Lower leg skin (tissue), 4 donors: ENCODE results near the gene UST. TPM values are rescaled to one million over a fixed set of nuclear protein-coding genes. Genes with fewer than 3 reads are reported as not detected.
"Not testable (repeated sequence)": the region's sequence is repeated elsewhere in the genome, so short reads cannot be mapped to it uniquely, and the experiment has no call there.

Experiments
- DNase-seq, 2 donors: peaks; one replicate each; pipeline ENCODE4 v3.0.0-alpha.2; 2019; ENCODE audit warnings: low spot score in 2 of 2
- H3K4me3 ChIP-seq: fragments of 200-600 bp; sonication (generic); 2 replicates; pipeline ENCODE4 v1.5.1; 2017; ENCODE audit warnings: mild to moderate bottlenecking, low read depth; ENCODE audit not compliant: poor library complexity, severe bottlenecking
- POLR2A ChIP-seq, 2 donors: fragments of 450-650 bp; IDR thresholded peaks; one replicate each; pipeline ENCODE4 v1.6.1; 2016 to 2017; ENCODE audit warnings: antibody characterized with exemption in 2 of 2, mild to moderate bottlenecking in 1 of 2, moderate library complexity in 1 of 2
- WGBS, 2 donors: methylation state at CpG; one replicate each; pipeline ENCODE4 v1.1.5; 2018; 5-methylcytosine and 5-hydroxymethylcytosine counted together
- intact Hi-C: fragments of 100-400 bp; cut with DNase I; formaldehyde crosslinking; loops from one replicate; pipeline ENCODE4 v1.15.0; 2023; ENCODE audit warnings: low total_unique reads
- total RNA-seq, 4 donors: library from RNA; depleted of rRNA; stranded (reverse); fragments of >200 nt; gene quantifications; one replicate each; pipeline ENCODE4 v1.1.0, GENCODE V29; 2016
- TF ChIP-seq, protein P1 (sequence below), 3 donors: fragments of 450-650 bp; IDR thresholded peaks; one replicate each; pipeline ENCODE4 v1.5.1; 2016; ENCODE audit warnings: antibody characterized with exemption in 3 of 3, mild to moderate bottlenecking in 3 of 3, moderate library complexity in 2 of 3

UST gene
- total RNA-seq, 4 donors from 2014 or later = 12.2 to 21.7 (median 17.7) TPM

DNA sequence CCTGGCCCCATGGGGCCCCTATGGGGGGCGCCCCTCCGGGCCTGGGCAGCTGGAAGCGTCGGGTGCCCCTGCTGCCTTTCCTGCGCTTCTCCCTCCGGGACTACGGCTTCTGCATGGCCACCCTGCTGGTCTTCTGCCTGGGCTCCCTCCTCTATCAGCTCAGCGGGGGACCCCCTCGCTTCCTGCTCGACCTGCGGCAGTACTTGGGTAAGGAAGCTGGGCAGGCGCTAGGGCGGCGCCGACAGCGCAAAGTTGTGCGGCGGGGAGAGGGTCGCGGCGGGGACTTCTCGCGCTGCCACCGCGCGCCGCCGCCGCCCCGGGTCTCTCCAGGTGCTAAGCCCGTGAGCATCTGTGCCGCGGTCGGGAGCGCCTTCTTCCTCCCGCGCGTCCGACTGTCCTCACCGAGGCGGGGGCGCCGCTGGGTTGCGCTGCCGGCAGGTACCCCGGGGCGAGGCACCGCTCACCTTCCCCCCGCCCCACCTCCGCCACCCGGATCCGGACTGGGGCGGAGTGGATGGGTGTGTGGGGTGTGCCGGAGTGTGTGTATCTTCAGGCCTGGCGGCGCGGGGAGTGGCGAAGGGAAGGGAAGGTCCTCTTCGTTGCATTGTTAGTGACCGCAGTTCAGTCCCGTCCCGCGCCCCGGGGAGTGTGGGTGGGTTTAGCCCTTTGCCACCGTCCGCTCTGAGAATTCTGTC lies 788 bp downstream of the UST start:
- TF ChIP-seq, protein P1, sequence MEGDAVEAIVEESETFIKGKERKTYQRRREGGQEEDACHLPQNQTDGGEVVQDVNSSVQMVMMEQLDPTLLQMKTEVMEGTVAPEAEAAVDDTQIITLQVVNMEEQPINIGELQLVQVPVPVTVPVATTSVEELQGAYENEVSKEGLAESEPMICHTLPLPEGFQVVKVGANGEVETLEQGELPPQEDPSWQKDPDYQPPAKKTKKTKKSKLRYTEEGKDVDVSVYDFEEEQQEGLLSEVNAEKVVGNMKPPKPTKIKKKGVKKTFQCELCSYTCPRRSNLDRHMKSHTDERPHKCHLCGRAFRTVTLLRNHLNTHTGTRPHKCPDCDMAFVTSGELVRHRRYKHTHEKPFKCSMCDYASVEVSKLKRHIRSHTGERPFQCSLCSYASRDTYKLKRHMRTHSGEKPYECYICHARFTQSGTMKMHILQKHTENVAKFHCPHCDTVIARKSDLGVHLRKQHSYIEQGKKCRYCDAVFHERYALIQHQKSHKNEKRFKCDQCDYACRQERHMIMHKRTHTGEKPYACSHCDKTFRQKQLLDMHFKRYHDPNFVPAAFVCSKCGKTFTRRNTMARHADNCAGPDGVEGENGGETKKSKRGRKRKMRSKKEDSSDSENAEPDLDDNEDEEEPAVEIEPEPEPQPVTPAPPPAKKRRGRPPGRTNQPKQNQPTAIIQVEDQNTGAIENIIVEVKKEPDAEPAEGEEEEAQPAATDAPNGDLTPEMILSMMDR (IDR thresholded peaks at IDR 0.05) = no peak
- no peak for TF ChIP-seq POLR2A (IDR thresholded peaks at IDR 0.05)
- WGBS, 2 donors = 0% methylated on average over 47 of the region's 66 CpGs; no CpG with 5 or more reads in 1 of the 2 donors
- intact Hi-C loops = loop anchor here (10.0 kb wide), 1 partner anchor 197 kb away; no protein-coding TSS in a partner anchor
- DNase-seq = peak; percentile 58 to 93
- H3K4me3 ChIP-seq = peak overlapping the region; percentile 64

DNA sequence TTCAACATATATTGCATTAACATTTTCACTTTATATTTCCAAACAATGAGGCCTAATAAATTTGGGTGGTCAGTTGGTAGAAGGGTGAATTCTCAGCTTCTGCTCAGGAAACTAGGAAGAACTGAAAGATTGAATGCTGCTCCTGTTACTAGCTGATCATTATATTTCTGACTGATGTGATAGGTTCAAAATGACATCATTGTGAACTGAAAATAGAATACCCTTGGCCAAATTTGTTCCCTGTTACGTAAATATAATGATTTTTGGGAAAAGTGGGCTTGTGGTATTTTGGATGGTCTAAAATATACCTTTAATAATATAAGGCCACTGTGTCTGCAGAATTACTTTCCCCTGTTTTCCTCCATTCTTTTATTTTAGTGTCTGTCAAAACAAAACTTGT lies 2.8 kb downstream of the UST start:
- intact Hi-C loops = loop anchor here (10.0 kb wide), 1 partner anchor 195 kb away; no protein-coding TSS in a partner anchor
- TF ChIP-seq POLR2A (IDR thresholded peaks at IDR 0.05) = no peak
- TF ChIP-seq, protein P1 (IDR thresholded peaks at IDR 0.05) = no peak
- no peak for DNase-seq
- no peak overlapping the region for H3K4me3 ChIP-seq
- 69 to 80% methylated on average over 1 of the region's 1 CpG for WGBS, 2 donors

GRCh38 chr6:148750838-148751792 lies 4.3 kb downstream of the UST start:
- no peak for TF ChIP-seq POLR2A (IDR thresholded peaks at IDR 0.05)
- TF ChIP-seq, protein P1 (IDR thresholded peaks at IDR 0.05) = no peak
- 68 to 74% methylated on average over 13 of the region's 13 CpGs for WGBS, 2 donors
- intact Hi-C loops = no loop called here
- no peak overlapping the region for H3K4me3 ChIP-seq
- DNase-seq = no peak

GRCh38 chr6:148751793-148752170 lies 5.0 kb downstream of the UST start:
- H3K4me3 ChIP-seq = no peak overlapping the region
- TF ChIP-seq, protein P1 (IDR thresholded peaks at IDR 0.05) = no peak
- TF ChIP-seq POLR2A (IDR thresholded peaks at IDR 0.05) = no peak
- 71 to 85% methylated on average over 2 of the region's 2 CpGs for WGBS, 2 donors
- intact Hi-C loops = no loop called here
- DNase-seq = no peak

- intact Hi-C loops, H3K4me3 ChIP-seq, DNase-seq: not testable (repeated sequence)
- WGBS, 2 donors = 35 to 95% methylated on average over 1 of the region's 1 CpG
Measured at GRCh38 chr6:148755379-148755778, 8.5 kb downstream of the UST start.

GRCh38 chr6:148757944-148758480 lies 11.2 kb downstream of the UST start:
- intact Hi-C loops = no loop called here
- no peak for DNase-seq
- TF ChIP-seq, protein P1 (IDR thresholded peaks at IDR 0.05) = no peak
- no peak for TF ChIP-seq POLR2A (IDR thresholded peaks at IDR 0.05)
- H3K4me3 ChIP-seq = no peak overlapping the region
- 53 to 62% methylated on average over 2 of the region's 2 CpGs for WGBS, 2 donors
